ENCODE measurements around the gene KIF20B. TPM values are rescaled to one million over a fixed set of nuclear protein-coding genes. Genes with fewer than 3 reads are reported as not detected.
"Not testable (repeated sequence)": the region's sequence is repeated elsewhere in the genome, so short reads cannot be mapped to it uniquely, and the experiment has no call there.

The KIF20B gene
- total RNA-seq, 2 donors from 2014 or later = 0.99 to 2.1 TPM

DNA sequence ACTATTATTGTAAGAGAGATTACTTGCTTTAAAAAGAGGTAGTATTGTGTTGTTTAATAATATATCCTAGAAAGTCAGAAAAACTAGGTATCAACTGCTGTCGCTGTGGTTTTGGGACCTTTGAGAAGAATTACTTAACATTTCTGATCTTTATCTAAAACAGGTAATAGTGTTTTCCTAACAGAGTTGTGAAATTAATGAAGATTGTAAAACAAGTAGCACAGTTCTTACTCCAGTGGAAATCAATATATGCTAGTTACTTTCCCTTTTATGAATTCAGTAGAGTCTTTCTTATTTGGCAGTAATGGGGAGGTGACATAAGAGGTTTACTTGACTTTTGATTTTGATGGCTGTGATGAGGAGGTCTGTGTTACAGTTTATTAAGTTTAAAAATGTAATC lies 58.1 kb downstream of the KIF20B start:
- Histone ChIP-seq H3K4me3 (no peak overlapping the region), H3K27me3 (no peaks in the 10 kb centered on the region), H3K4me1 (no peaks in the 10 kb centered on the region), H3K9me3 (no peaks in the 10 kb centered on the region), H3K27ac (no peak overlapping the region), H3K36me3 (replicated peaks in 1 of 2; ENCODE audit: insufficient read depth in 1 of 2, low read depth in 2 of 2) (no peaks in the 10 kb centered on the region)
- TF ChIP-seq CTCF (IDR thresholded peaks at IDR 0.05) (no peak), POLR2A (IDR thresholded peaks at IDR 0.05) (no peak)
- ATAC-seq (no peak), DNase-seq (no peak)
- 63 to 83% methylated on average over 1 of the region's 1 CpG for WGBS, 2 donors
- intact Hi-C loops (cut with DNase I) = no loop called here

- H3K36me3 ChIP-seq (replicated peaks in 1 of 2; ENCODE audit: insufficient read depth in 1 of 2, low read depth in 2 of 2); ATAC-seq; H3K9me3 ChIP-seq; H3K27ac ChIP-seq; H3K4me3 ChIP-seq; H3K27me3 ChIP-seq; H3K4me1 ChIP-seq; intact Hi-C loops (cut with DNase I); DNase-seq: not testable (repeated sequence)
- WGBS, 2 donors = 98 to 100% methylated on average over 1 of the region's 1 CpG
Measured at GRCh38 chr10:89763671-89764070, 62.3 kb downstream of the KIF20B start.

DNA sequence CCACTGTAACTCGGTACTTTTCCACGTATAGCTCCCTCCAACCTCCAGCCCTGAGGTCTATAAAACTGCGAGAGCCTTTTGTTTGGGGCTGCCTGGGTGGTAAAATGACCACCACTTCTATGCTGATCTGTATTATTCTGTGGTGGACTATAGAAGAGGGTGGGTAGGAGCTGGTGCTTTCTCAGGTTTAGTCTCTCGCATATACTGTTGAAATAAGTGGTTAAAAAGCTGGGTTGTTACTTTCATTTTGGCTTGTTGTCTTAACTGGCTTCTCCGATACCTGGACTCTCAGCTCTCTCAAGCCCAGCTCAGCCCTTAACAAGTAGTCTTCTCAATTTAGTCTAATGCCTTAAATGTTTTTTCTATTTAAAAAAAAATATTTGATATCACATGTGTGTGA lies 70.3 kb downstream of the KIF20B start:
- no peaks in the 10 kb centered on the region for H3K36me3 ChIP-seq (replicated peaks in 1 of 2; ENCODE audit: insufficient read depth in 1 of 2, low read depth in 2 of 2)
- no peaks in the 10 kb centered on the region for H3K4me1 ChIP-seq
- no peaks in the 10 kb centered on the region for H3K27me3 ChIP-seq
- TF ChIP-seq CTCF (IDR thresholded peaks at IDR 0.05) (no peak), POLR2A (IDR thresholded peaks at IDR 0.05) (no peak)
- DNase-seq = no peak
- no peak overlapping the region for H3K27ac ChIP-seq
- no peak overlapping the region for H3K4me3 ChIP-seq
- no peaks in the 10 kb centered on the region for H3K9me3 ChIP-seq
- 93 to 99% methylated on average over 5 of the region's 5 CpGs for whole genome bisulfite sequencing, 2 donors
- ATAC-seq = no peak
- intact Hi-C loops (cut with DNase I) = no loop called here

- no peak for ATAC-seq
- Histone ChIP-seq H3K4me1 (no peaks in the 10 kb centered on the region), H3K27me3 (no peaks in the 10 kb centered on the region), H3K27ac (no peak overlapping the region), H3K9me3 (no peaks in the 10 kb centered on the region), H3K4me3 (no peak overlapping the region), H3K36me3 (replicated peaks in 1 of 2; ENCODE audit: insufficient read depth in 1 of 2, low read depth in 2 of 2) (no peaks in the 10 kb centered on the region)
- TF ChIP-seq POLR2A (IDR thresholded peaks at IDR 0.05) = no peak
- no peak for TF ChIP-seq CTCF (IDR thresholded peaks at IDR 0.05)
- DNase-seq = no peak
- intact Hi-C loops (cut with DNase I) = no loop called here
- WGBS, 2 donors = 29 to 90% methylated on average over 1 of the region's 1 CpG
Measured at GRCh38 chr10:89773081-89773480, 71.7 kb downstream of the KIF20B start.

DNA sequence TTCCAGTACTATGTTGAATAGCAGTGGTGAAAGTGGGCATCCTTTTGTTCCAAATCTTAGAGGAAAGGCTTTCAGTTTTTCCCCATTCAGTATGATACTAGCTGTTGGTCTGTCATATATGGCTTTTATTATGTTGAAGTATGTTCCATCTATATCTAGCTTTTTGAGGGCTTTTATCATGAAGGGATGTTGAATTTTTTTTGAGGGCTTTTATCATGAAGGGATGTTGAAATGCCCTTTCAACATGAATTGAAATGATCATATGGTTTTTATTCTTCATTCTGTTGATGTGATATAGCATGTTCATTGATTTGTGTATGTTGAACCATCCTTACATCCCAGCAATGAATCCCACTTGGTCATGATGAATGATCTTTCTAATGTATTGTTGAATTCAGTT lies 75.3 kb downstream of the KIF20B start:
- no peaks in the 10 kb centered on the region for H3K4me1 ChIP-seq
- no peaks in the 10 kb centered on the region for H3K9me3 ChIP-seq
- no peaks in the 10 kb centered on the region for H3K27me3 ChIP-seq
- ATAC-seq (no peak), DNase-seq (no peak)
- H3K27ac ChIP-seq = no peak overlapping the region
- no peaks in the 10 kb centered on the region for H3K36me3 ChIP-seq (replicated peaks in 1 of 2; ENCODE audit: insufficient read depth in 1 of 2, low read depth in 2 of 2)
- no peak overlapping the region for H3K4me3 ChIP-seq
- TF ChIP-seq POLR2A (IDR thresholded peaks at IDR 0.05) (no peak), CTCF (IDR thresholded peaks at IDR 0.05) (no peak)
- intact Hi-C loops (cut with DNase I) = no loop called here
